Measurements from ENCODE around the gene CXCL14. TPM values are rescaled to one million over a fixed set of nuclear protein-coding genes. Genes with fewer than 3 reads are reported as not detected.

Gene CXCL14
- polyA plus RNA-seq, 1 of the 3 experiments (the other 2 are of a cell fraction) = 0.05 TPM

DNA sequence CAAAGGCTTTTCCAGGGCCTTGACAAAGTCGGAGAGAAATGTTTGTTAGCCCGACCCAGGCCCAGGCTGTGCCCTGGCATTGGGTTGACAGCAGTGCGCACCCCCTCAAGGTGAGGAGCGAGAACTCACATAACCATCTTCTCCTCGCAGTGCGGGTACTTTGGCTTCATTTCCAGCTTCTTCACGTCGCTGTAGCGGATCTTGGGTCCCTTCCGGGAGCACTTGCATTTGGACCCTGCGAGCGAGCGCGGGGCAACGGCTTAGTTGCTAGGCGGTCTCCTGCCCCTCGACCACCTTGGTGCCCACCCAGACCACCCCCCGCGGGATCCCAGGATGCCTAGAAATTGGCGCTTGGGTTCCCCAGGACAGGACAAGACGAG is 496 bp downstream of the CXCL14 start:
- no peaks in the 10 kb centered on the region for H3K9me2 ChIP-seq
- no peaks in the 10 kb centered on the region for H3K9me3 ChIP-seq
- H3F3A ChIP-seq (replicated peaks; ENCODE audit: insufficient read depth) = no peaks in the 10 kb centered on the region
- peak overlapping the region; percentile 33; the same call in 1 of the 2 replicates for H3K4me2 ChIP-seq
- H3K79me2 ChIP-seq (ENCODE audit: insufficient read depth) = no peaks in the 10 kb centered on the region
- no peaks in the 10 kb centered on the region for H3K4me1 ChIP-seq (ENCODE audit: control insufficient read depth in 1 of 2, insufficient read depth in 2 of 2, low read depth in 1 of 2, low read length in 1 of 2)
- no peak overlapping the region for H3K27ac ChIP-seq (ENCODE audit: low read depth in 2 of 2, low read length in 1 of 2)
- no peak overlapping the region for H2AFZ ChIP-seq (ENCODE audit: low read depth)
- DNase-seq = no peak
- TF ChIP-seq, protein P1, sequence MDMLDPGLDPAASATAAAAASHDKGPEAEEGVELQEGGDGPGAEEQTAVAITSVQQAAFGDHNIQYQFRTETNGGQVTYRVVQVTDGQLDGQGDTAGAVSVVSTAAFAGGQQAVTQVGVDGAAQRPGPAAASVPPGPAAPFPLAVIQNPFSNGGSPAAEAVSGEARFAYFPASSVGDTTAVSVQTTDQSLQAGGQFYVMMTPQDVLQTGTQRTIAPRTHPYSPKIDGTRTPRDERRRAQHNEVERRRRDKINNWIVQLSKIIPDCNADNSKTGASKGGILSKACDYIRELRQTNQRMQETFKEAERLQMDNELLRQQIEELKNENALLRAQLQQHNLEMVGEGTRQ (IDR thresholded peaks at IDR 0.05; ENCODE audit: borderline replicate concordance, low read depth, low read length) = no peak
- TF ChIP-seq FOSL2 (IDR thresholded peaks at IDR 0.05; ENCODE audit: borderline replicate concordance, low read depth) (no peak), FOXJ3 (CRISPR knock-in tag; IDR thresholded peaks at IDR 0.05) (no peak), RFX5 (IDR thresholded peaks at IDR 0.05; ENCODE audit: low read length) (no peak), GABPA (IDR thresholded peaks at IDR 0.05; ENCODE audit: low read depth) (no peak), POLR2AphosphoS5 (IDR thresholded peaks at IDR 0.05; ENCODE audit: low read depth, low read length) (no peak)
- H3K9ac ChIP-seq = no peak overlapping the region
- no peaks in the 10 kb centered on the region for H4K20me1 ChIP-seq (ENCODE audit: insufficient read depth)
- ChIA-PET POLR2A (no interaction called here), CTCF (interaction anchor here (2.4 to 25.1 kb wide), 3 partner anchors 12 to 116 kb away, joined by 10 to 409 read pairs (median 11); no protein-coding TSS in a partner anchor)
- H3K4me3 ChIP-seq (ENCODE audit: low read depth in 2 of 2, low read length in 1 of 2) = no peak overlapping the region
- no peaks in the 10 kb centered on the region for H3K36me3 ChIP-seq (replicated peaks in 1 of 2; ENCODE audit: control insufficient read depth in 1 of 2, insufficient read depth in 2 of 2, low read length in 1 of 2)
- H3K27me3 ChIP-seq (ENCODE audit: insufficient read depth) = peaks cover 51% of the 10 kb centered on the region
- 38% methylated on average over 18 of the region's 21 CpGs for WGBS (ENCODE audit: low lambda C conversion rate)

GRCh38 chr5:135577421-135577820 is 1.4 kb downstream of the CXCL14 start:
- Histone ChIP-seq H3F3A (replicated peaks; ENCODE audit: insufficient read depth) (no peaks in the 10 kb centered on the region), H3K27ac (ENCODE audit: low read depth in 2 of 2, low read length in 1 of 2) (no peak overlapping the region), H3K4me2 (no peak overlapping the region), H3K27me3 (ENCODE audit: insufficient read depth) (peaks cover 43% of the 10 kb centered on the region), H2AFZ (ENCODE audit: low read depth) (no peak overlapping the region), H3K9ac (no peak overlapping the region), H3K4me1 (ENCODE audit: control insufficient read depth in 1 of 2, insufficient read depth in 2 of 2, low read depth in 1 of 2, low read length in 1 of 2) (no peaks in the 10 kb centered on the region), H3K4me3 (ENCODE audit: low read depth in 2 of 2, low read length in 1 of 2) (no peak overlapping the region), H3K79me2 (ENCODE audit: insufficient read depth) (no peaks in the 10 kb centered on the region), H3K36me3 (replicated peaks in 1 of 2; ENCODE audit: control insufficient read depth in 1 of 2, insufficient read depth in 2 of 2, low read length in 1 of 2) (no peaks in the 10 kb centered on the region), H3K9me2 (no peaks in the 10 kb centered on the region), H3K9me3 (no peaks in the 10 kb centered on the region), H4K20me1 (ENCODE audit: insufficient read depth) (no peaks in the 10 kb centered on the region)
- 50% methylated on average over 8 of the region's 8 CpGs for WGBS (ENCODE audit: low lambda C conversion rate)
- CTCF ChIA-PET = interaction anchor here (1.3 to 25.1 kb wide), 4 partner anchors 11 to 253 kb away, joined by 5 to 409 read pairs (median 10); no protein-coding TSS in a partner anchor
- POLR2A ChIA-PET = no interaction called here
- no peak for DNase-seq
- TF ChIP-seq RXRA (IDR thresholded peaks at IDR 0.05; ENCODE audit: borderline replicate concordance, low read depth) (no peak), FOXM1 (IDR thresholded peaks at IDR 0.05; ENCODE audit: low read depth) (no peak), GATA2 (CRISPR knock-in tag; IDR thresholded peaks at IDR 0.05) (no peak)
- TF ChIP-seq, protein P2, sequence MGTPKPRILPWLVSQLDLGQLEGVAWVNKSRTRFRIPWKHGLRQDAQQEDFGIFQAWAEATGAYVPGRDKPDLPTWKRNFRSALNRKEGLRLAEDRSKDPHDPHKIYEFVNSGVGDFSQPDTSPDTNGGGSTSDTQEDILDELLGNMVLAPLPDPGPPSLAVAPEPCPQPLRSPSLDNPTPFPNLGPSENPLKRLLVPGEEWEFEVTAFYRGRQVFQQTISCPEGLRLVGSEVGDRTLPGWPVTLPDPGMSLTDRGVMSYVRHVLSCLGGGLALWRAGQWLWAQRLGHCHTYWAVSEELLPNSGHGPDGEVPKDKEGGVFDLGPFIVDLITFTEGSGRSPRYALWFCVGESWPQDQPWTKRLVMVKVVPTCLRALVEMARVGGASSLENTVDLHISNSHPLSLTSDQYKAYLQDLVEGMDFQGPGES (IDR thresholded peaks at IDR 0.05; ENCODE audit: low read depth, low read length) = no peak
